Activated T-helper 2 cell treated with anti-CD3 and anti-CD28 coated beads, Interferon-gamma antibody, Interleukin-2, Interleukin-4, amounts not matched to agents 10 μg/mL and 5 μg/mL and 100 μg/mL, durations not matched to agents 14 hours and 24 hours and 36 hours (primary cell): Measurements from ENCODE around the gene WNT10A. TPM values are rescaled to one million over a fixed set of nuclear protein-coding genes. Genes with fewer than 3 reads are reported as not detected.
"Not testable (repeated sequence)": the region's sequence is repeated elsewhere in the genome, so short reads cannot be mapped to it uniquely, and the experiment has no call there.

Experiments
- DNase-seq: peaks from one replicate; pipeline ENCODE4 v3.0.0; 2021; ENCODE audit warnings: low spot score
- H3K27ac Mint-ChIP-seq: one replicate; pipeline ENCODE4 v1.8.0; 2021; ENCODE audit warnings: mixed read lengths
- H3K27me3 Mint-ChIP-seq: one replicate; pipeline ENCODE4 v1.8.0; 2021; ENCODE audit warnings: low read depth, mixed read lengths
- H3K36me3 Mint-ChIP-seq: one replicate; pipeline ENCODE4 v1.8.0; 2021; ENCODE audit warnings: low read depth, mixed read lengths
- H3K4me1 Mint-ChIP-seq: one replicate; pipeline ENCODE4 v1.8.0; 2021; ENCODE audit warnings: low read depth, mixed read lengths
- H3K4me3 Mint-ChIP-seq: one replicate; pipeline ENCODE4 v1.8.0; 2021; ENCODE audit warnings: low read depth, mild to moderate bottlenecking, moderate library complexity, mixed read lengths
- H3K9me3 Mint-ChIP-seq: one replicate; pipeline ENCODE4 v1.8.0; 2021; ENCODE audit warnings: mixed read lengths
- intact Hi-C: fragments of 100-400 bp; cut with micrococcal nuclease; formaldehyde crosslinking; loops from one replicate; pipeline ENCODE4 v1.15.1; 2023
- total RNA-seq: library from RNA; stranded (reverse); gene quantifications from 2 replicates; pipeline ENCODE4 v1.2.3, GENCODE V29; 2022

The WNT10A gene
- total RNA-seq, 1 donor from 2014 or later: 0.59 TPM

- intact Hi-C loops: loop anchor here (1.0 to 10.0 kb wide), 2 partner anchors 13 to 46 kb away; partner anchors contain the start of gene CDK5R2
- Mint-ChIP-seq H3K9me3 (no peaks in the 10 kb centered on the region), H3K4me1 (peaks cover 13% of the 10 kb centered on the region), H3K4me3 (peak overlapping the region; percentile 80), H3K27ac (peak overlapping the region; percentile 76), H3K36me3 (no peaks in the 10 kb centered on the region), H3K27me3 (peaks cover 23% of the 10 kb centered on the region)
- peak; percentile 83 for DNase-seq
These were observed 28.3 kb downstream of the WNT10A start for GRCh38 chr2:218908721-218909619.

GRCh38 chr2:218910741-218911140 lies 30.1 kb downstream of the WNT10A start:
- H3K27ac Mint-ChIP-seq: no peak overlapping the region
- peaks cover 22% of the 10 kb centered on the region for H3K27me3 Mint-ChIP-seq
- intact Hi-C loops: no loop called here
- H3K36me3 Mint-ChIP-seq: no peaks in the 10 kb centered on the region
- H3K9me3 Mint-ChIP-seq: no peaks in the 10 kb centered on the region
- H3K4me1 Mint-ChIP-seq: peaks cover 11% of the 10 kb centered on the region
- H3K4me3 Mint-ChIP-seq: no peak overlapping the region
- no peak for DNase-seq

DNA sequence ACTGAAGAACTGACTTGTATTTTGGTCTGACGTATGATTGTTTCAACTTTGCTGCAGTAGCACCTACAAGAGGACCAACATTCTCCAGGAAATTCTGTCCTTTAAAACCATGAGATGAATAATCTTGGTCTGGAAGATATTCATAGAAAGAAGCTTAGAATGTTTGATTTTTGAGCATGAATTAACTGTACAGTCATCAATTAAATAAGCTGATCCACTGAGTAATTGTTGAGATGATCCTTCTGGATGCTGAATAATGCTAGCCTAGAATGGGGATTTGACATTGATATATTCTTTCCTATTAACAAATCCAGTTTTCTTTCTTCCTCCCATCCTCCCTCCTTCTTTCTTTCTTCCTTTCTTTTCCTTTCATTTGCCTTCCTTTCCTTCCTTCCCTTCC lies 39.9 kb downstream of the WNT10A start:
- intact Hi-C loops: no loop called here
- H3K9me3 Mint-ChIP-seq: peaks cover 7% of the 10 kb centered on the region
- H3K27me3 Mint-ChIP-seq: peaks cover 3% of the 10 kb centered on the region

DNA sequence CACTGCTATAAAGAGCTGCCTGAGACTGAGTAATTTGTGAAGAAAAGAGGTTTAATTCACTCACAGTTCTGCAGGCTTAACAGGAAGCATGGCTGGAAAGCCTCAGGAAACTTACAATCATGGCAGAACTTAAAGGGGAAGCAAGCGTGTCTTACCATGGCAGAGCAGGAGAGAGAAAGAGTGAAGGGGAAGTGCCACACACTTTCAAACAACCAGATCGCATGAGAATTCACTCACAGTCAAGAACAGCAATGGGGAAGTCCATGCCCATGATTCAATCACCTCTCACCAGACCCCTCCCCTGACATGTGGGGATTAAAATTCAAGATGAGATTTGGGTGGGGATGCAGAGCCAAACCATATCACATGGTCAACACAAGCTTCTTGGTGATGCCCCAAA lies 44.1 kb downstream of the WNT10A start:
- intact Hi-C loops: no loop called here
- Mint-ChIP-seq H3K4me1 (no peaks in the 10 kb centered on the region), H3K9me3 (peaks cover 7% of the 10 kb centered on the region), H3K36me3 (no peaks in the 10 kb centered on the region), H3K4me3 (no peak overlapping the region), H3K27ac (no peak overlapping the region), H3K27me3 (peaks cover 15% of the 10 kb centered on the region)
- no peak for DNase-seq

More for the DNA sequence above, 39.9 kb downstream of the WNT10A start:
- no peak overlapping the region for H3K4me3 Mint-ChIP-seq
- no peak overlapping the region for H3K27ac Mint-ChIP-seq
- no peaks in the 10 kb centered on the region for H3K4me1 Mint-ChIP-seq
- H3K36me3 Mint-ChIP-seq: no peaks in the 10 kb centered on the region
- DNase-seq: no peak

- no peaks in the 10 kb centered on the region for H3K36me3 Mint-ChIP-seq
- H3K9me3 Mint-ChIP-seq: peaks cover 7% of the 10 kb centered on the region
- DNase-seq: no peak
- no peak overlapping the region for H3K4me3 Mint-ChIP-seq
- no peaks in the 10 kb centered on the region for H3K4me1 Mint-ChIP-seq
- H3K27me3 Mint-ChIP-seq: peaks cover 15% of the 10 kb centered on the region
- intact Hi-C loops: no loop called here
- no peak overlapping the region for H3K27ac Mint-ChIP-seq
These were observed 44.8 kb downstream of the WNT10A start for GRCh38 chr2:218925434-218925833.

- Mint-ChIP-seq H3K36me3 (no peaks in the 10 kb centered on the region), H3K4me1 (no peaks in the 10 kb centered on the region), H3K9me3 (peaks cover 7% of the 10 kb centered on the region), H3K27me3 (peaks cover 15% of the 10 kb centered on the region), H3K27ac (no peak overlapping the region), H3K4me3 (no peak overlapping the region)
- no peak for DNase-seq
- intact Hi-C loops: no loop called here
These were observed 46.8 kb downstream of the WNT10A start for GRCh38 chr2:218927422-218927821.

DNA sequence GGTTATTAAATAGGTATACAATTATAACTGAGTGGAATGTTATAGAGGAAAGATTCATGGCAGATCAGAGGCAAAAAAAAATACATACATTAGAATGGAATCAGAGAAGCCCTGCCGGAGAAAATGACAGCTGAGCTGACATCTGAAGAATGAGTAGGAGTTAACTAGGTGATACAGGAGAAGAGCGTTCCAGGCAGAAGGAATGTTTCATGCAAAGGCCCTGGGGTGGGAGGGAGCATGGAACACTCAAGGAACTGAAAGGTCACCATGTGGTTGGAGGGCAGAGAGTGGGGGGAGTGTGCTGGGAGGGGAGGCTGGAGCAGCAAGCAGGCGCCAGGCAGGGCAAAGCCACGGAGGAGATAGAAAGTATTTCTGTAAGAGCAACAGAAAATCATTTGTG lies 47.2 kb downstream of the WNT10A start:
- Mint-ChIP-seq H3K9me3 (peaks cover 7% of the 10 kb centered on the region), H3K27me3 (peaks cover 16% of the 10 kb centered on the region), H3K27ac (no peak overlapping the region), H3K4me1 (no peaks in the 10 kb centered on the region), H3K36me3 (no peaks in the 10 kb centered on the region), H3K4me3 (no peak overlapping the region)
- intact Hi-C loops: no loop called here
- DNase-seq: no peak

GRCh38 chr2:218930488-218930887 lies 49.8 kb downstream of the WNT10A start:
- peaks cover 14% of the 10 kb centered on the region for H3K27me3 Mint-ChIP-seq
- H3K4me3 Mint-ChIP-seq, H3K27ac Mint-ChIP-seq, H3K9me3 Mint-ChIP-seq, DNase-seq, H3K4me1 Mint-ChIP-seq, intact Hi-C loops, H3K36me3 Mint-ChIP-seq: not testable (repeated sequence)

- DNase-seq, H3K36me3 Mint-ChIP-seq, H3K27ac Mint-ChIP-seq, intact Hi-C loops, H3K4me3 Mint-ChIP-seq, H3K9me3 Mint-ChIP-seq, H3K4me1 Mint-ChIP-seq: not testable (repeated sequence)
- H3K27me3 Mint-ChIP-seq: peaks cover 15% of the 10 kb centered on the region
These were observed 51.1 kb downstream of the WNT10A start for GRCh38 chr2:218931751-218932150.

Other genes starting within 250 kb of the WNT10A start
- 48.7 and 51.0 TPM in 2 replicates for gene ZNF142, start 221.2 kb upstream of the WNT10A start, total RNA-seq
- gene BCS1L, start 221.2 kb upstream of the WNT10A start, total RNA-seq: 77.3 and 83.1 TPM in 2 replicates
- 21.6 and 25.8 TPM in 2 replicates for gene RNF25, start 208.8 kb upstream of the WNT10A start, total RNA-seq
- 14.4 and 17.9 TPM in 2 replicates for gene STK36, start 208.8 kb upstream of the WNT10A start, total RNA-seq
- gene TTLL4, start 170.0 kb upstream of the WNT10A start, total RNA-seq: 55.7 and 64.7 TPM in 2 replicates
- gene CYP27A1, start 98.7 kb upstream of the WNT10A start, total RNA-seq: not detected in 2 replicates
- gene PRKAG3, start 49.0 kb upstream of the WNT10A start, total RNA-seq: not detected in 2 replicates
- not detected in 2 replicates for gene WNT6, start 21.0 kb upstream of the WNT10A start, total RNA-seq
- not detected in 2 replicates for gene CDK5R2, start 78.8 kb downstream of the WNT10A start, total RNA-seq
- not detected in 2 replicates for gene FEV, start 104.3 kb downstream of the WNT10A start, total RNA-seq
- not detected in 2 replicates for gene CRYBA2, start 112.6 kb downstream of the WNT10A start, total RNA-seq
- gene CFAP65, start 160.7 kb downstream of the WNT10A start, total RNA-seq: not detected in 2 replicates
- 0.09 TPM in 1 of 2 replicates, not detected in the other for gene IHH, start 180.1 kb downstream of the WNT10A start, total RNA-seq